ENCODE results near the gene TMEM272.

The TMEM272 gene

DNA sequence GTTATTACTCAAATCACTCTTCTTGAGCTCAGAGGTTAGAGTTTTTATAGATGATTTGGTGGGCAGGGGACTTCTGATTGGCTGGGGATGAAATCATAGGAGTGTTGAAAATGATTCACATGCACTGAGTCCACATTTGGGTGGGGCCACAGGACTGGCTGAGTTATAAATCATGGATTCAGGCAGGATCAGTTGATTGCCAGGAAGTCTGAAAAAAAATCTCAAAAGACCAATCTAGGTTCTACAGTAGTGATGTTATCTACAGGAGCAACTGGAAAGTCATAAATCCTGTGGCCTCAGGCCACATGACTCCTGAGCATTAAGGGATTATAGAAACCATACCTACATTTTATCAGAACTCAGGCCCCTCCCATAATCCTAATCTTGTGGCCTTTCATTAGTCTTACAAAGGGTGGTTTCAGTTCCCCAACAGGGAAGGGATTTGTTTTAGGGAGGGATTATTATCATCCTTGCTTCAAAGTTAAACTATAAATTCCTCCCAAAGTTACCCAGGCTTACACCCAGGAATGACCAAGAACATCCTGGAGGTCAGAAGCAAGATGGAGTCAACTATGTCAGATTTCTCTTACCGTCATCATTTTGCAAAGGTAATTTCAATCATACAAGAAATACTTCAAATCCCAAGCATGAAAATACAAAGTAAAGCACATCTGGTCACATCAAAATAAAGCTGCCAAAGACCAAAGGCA is 11.2 kb upstream of the TMEM272 start:
- TF ChIP-seq, protein P1, sequence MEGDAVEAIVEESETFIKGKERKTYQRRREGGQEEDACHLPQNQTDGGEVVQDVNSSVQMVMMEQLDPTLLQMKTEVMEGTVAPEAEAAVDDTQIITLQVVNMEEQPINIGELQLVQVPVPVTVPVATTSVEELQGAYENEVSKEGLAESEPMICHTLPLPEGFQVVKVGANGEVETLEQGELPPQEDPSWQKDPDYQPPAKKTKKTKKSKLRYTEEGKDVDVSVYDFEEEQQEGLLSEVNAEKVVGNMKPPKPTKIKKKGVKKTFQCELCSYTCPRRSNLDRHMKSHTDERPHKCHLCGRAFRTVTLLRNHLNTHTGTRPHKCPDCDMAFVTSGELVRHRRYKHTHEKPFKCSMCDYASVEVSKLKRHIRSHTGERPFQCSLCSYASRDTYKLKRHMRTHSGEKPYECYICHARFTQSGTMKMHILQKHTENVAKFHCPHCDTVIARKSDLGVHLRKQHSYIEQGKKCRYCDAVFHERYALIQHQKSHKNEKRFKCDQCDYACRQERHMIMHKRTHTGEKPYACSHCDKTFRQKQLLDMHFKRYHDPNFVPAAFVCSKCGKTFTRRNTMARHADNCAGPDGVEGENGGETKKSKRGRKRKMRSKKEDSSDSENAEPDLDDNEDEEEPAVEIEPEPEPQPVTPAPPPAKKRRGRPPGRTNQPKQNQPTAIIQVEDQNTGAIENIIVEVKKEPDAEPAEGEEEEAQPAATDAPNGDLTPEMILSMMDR (conservative IDR thresholded peaks at IDR 0.05; ENCODE audit: low read depth, low read length) = no peak
- no peak overlapping the region for H3K4me3 ChIP-seq (ENCODE audit: low read length)
- no peak for DNase-seq (ENCODE audit: low read depth)

DNA sequence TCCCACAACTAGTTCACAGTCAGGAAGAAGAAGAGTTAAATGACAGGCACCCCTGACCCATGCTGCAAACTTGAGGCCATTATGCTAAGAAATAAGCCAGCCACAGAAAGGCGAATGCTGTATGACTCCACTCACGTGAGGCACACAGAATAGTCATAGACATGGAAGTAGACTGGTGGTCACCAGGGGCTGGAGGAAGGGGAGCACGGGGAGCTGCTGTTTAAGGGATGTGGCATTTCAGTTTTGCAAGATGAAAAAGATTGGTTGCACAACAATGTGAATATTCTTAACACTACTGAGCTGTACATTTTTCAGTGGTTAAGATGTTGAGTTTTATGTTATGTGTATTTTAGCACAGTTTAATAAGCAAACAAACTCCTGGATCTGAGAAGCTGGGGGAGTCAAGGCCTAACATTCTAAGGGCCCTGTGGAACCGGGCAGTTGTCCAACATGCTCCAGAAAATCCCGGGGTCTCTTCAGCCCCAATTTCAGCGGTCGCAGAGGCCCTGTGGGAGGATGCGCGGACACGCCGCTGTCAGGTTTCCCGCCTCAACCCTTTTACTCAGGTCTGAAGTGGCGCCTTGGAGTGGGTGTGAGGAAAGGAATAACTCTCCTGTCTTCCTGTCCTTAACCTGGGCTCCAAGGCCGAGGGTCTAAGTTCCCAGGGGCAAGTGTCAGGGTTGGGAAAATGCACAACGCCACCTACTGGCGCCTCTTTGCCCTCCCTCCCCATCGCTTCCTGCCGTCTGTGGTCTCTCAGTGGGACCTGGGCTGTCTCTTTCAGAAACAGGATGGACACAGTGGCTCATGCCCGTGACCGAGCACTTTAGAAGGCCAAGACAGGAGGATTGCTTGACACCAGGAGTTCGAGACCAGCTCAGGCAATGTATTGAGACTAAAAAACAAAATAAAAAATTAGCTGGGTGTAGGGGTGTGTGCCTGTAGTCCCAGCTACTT is 4.4 kb upstream of the TMEM272 start:
- TF ChIP-seq, protein P1 (conservative IDR thresholded peaks at IDR 0.05; ENCODE audit: low read depth, low read length) = peak; percentile 69
- no peak overlapping the region for H3K4me3 ChIP-seq (ENCODE audit: low read length)
- no peak for DNase-seq (ENCODE audit: low read depth)

DNA sequence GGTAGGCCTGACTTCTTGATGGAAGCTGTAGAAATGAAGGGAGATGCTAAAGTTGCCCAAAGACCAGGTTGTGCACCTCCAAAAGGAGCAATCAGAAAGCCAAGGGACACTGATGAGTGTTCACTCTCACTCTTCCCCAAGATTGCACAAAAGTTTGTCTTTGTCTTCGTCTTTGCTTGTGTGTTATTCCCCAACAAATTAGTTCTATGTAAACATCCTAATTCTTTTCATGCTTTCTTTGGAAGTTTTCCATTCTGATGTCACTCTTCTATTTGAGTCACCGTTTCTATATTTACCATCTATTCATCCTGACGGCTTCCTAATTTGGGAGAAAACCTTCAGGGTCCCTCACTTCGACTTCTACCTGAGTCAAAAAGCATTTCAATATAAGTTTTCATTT is 3.7 kb upstream of the TMEM272 start:
- TF ChIP-seq, protein P1 (conservative IDR thresholded peaks at IDR 0.05; ENCODE audit: low read depth, low read length) = no peak
- no peak overlapping the region for H3K4me3 ChIP-seq (ENCODE audit: low read length)
- DNase-seq (ENCODE audit: low read depth) = no peak

DNA sequence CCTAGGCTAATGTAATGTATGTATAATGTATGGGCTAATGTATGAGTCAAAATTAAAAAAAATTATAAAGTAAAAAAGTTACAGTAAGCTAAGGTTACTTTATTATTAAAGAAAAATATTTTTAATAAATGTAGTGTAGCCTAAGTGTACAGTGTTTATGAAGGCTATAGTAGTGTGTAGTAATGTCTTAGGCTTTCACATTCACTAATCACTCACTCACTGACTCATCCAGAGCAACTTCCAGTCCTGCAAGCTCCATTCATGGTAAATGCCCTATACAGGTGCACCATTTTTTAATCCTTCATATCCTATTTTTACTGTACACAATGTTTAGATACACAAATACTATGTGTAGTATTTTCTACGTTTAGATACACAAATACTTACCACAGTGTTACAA is 1.8 kb upstream of the TMEM272 start:
- no peak overlapping the region for H3K4me3 ChIP-seq (ENCODE audit: low read length)
- TF ChIP-seq, protein P1 (conservative IDR thresholded peaks at IDR 0.05; ENCODE audit: low read depth, low read length) = no peak
- no peak for DNase-seq (ENCODE audit: low read depth)

DNA sequence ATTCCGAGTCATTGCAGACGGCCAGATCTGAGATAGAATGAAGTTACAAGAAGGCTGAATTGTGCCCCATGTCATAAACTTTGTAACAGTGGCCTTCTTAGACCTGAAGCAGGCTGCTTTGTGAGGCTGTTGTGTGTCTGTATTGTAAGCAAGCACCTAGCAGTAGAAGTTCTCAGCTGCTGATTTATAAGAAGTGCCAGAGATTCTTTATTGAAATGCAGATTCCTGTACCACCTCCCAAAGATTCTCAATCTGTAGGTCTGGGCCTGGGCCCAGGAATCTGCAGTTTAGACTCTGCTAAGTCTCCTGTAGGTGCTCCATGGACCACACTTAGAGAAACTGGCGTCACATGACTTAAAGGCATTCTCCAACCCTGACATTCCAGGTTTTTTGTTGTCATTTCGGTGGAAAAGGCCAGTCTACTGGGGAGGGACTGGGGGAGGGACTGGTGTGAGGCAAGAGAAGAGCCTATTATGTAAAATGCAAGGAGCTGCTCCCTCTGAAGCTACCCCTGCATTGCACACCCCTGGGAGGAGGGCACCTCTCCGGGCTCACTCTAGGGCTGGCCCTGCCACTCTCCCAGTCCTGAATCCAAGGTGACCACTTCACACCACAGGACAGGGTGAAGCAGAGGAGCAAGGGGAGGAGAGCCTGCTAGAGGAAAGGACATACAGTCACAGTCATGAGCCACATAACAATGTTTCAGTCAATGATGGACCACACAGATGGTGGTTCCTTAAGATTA is 769 bp upstream of the TMEM272 start:
- peak overlapping the region; percentile 50 for H3K4me3 ChIP-seq (ENCODE audit: low read length)
- TF ChIP-seq, protein P1 (conservative IDR thresholded peaks at IDR 0.05; ENCODE audit: low read depth, low read length) = no peak
- no peak for DNase-seq (ENCODE audit: low read depth)

DNA sequence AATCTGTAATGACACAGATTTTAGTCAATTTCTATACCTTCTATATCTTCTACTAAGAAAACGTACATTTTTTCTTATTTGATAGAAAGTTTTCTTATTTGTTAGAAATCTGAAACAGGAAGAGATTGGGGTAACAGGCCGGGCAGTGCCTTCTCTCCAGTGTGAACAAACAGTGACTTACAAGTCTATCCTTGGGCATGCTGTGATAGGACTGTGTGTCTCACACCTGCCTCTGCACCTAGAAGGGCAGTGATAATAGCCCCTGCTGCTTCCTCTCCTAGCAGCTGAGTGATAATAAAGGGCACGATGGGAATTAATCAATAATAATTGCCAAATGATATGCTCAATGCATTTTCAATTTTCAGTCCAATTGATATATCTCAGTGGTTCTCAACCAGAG is 1.4 kb downstream of the TMEM272 start:
- TF ChIP-seq, protein P1 (conservative IDR thresholded peaks at IDR 0.05; ENCODE audit: low read depth, low read length) = no peak
- H3K4me3 ChIP-seq (ENCODE audit: low read length) = no peak overlapping the region
- DNase-seq (ENCODE audit: low read depth) = no peak

All from retinal pigment epithelial cell (primary cell).